Activated T-cell treated with anti-CD3 and anti-CD28 coated beads, Interleukin-2, amount 50 U/mL, for 48 hours (primary cell): ENCODE measurements around the gene NEUROD1.
"Not testable (repeated sequence)": the region's sequence is repeated elsewhere in the genome, so short reads cannot be mapped to it uniquely, and the experiment has no call there.

ENCODE experiments used
- DNase-seq, 2 experiments: peaks; one replicate each; pipeline ENCODE4 v3.0.0-alpha.2; 2020

Gene NEUROD1

DNA sequence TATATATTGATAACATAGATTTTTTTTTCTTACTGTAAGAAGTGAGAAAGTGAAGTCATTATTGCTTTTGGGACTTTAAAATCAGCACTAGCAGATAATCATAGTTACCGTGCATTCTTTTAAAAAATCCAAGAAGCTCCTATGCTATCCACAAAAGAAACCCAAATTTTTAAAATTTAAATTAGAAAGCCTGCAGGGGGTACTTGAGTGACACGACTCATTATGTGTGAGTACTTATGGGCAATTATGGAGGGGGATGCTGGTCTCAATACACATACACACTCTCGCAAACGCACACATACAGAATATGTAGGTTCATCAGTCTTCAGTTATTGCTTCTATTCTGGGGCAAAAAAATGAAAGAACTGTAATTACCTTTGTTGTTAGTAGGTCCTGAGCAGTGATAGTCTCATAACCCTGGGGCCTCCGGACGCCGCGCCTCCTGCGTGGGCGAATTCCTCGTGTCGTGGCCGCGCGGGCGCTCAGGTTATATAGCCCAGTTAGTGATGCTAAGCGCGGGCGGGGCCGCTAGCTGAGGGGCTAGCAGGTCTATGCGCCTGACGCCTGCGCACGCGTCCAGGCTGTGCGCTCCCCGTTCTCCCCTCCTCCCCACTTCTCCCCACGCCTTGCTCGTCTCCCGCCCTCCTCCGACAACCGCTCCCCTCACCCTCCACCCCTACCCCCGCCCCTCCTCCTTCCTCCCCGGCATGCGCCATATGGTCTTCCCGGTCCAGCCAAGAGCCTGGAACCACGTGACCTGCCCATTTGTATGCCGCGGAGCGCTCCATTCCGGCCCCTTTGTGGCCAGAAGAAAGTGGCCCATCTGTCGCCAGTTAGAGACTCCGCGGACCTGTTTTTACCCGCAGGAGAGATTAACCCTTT is at the start of gene NEUROD1:
Gene NEUROD1 (minus strand): TSS at position 463 of the 882 bp plus-strand sequence. CDS start 1,657 bp downstream, outside the sequence.
- DNase-seq = peak; percentile 33 to 45

DNA sequence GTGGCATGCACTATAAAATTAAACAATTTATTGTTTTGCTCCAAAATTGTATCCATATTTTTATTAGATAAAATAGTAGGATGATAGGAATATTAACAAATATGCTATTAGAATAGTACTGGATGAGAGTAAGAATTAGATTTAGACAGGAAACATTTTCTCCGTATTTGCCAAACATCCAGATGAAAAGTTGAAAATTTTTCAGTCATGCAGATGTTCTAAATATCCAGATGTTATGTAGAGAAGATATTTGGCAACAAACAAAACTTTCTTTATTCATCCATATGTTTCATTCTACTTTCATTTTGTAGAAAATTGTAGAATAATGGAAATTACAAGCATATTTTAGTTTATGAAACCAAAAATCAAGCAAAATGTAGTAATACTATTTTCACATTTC is 45.2 kb upstream of the NEUROD1 start:
- no peak for DNase-seq

GRCh38 chr2:181724662-181725061 is 44.3 kb upstream of the NEUROD1 start:
- no peak for DNase-seq

DNA sequence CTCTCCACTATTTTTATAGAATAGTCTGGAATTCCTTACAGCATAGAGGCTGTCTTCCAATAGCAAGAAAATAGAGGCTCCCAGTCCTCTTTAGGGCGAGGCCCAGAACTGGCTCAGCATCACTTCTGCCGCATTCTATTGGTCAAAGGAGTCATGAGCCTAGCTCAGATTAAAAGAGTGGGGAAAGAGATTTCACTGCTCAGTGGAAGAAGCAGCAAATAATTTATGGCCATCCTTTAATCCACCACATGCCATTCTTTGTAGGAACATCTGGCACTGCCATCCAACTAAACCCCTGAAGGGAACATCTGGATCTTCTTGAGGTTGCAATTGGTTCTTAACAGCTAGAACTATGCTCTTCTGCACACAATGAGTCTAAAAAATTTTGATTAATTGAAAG is 43.4 kb upstream of the NEUROD1 start:
- DNase-seq = no peak

- DNase-seq = peak; percentile 71 to 73
Measured at GRCh38 chr2:181715033-181715630, 34.8 kb upstream of the NEUROD1 start.

GRCh38 chr2:181711051-181711450 is 30.7 kb upstream of the NEUROD1 start:
- DNase-seq = not testable (repeated sequence)

- not testable (repeated sequence) for DNase-seq
Measured at GRCh38 chr2:181702519-181702918, 22.2 kb upstream of the NEUROD1 start.

GRCh38 chr2:181698223-181698622 is 17.9 kb upstream of the NEUROD1 start:
- DNase-seq = no peak

GRCh38 chr2:181697571-181697970 is 17.3 kb upstream of the NEUROD1 start:
- DNase-seq = no peak

DNA sequence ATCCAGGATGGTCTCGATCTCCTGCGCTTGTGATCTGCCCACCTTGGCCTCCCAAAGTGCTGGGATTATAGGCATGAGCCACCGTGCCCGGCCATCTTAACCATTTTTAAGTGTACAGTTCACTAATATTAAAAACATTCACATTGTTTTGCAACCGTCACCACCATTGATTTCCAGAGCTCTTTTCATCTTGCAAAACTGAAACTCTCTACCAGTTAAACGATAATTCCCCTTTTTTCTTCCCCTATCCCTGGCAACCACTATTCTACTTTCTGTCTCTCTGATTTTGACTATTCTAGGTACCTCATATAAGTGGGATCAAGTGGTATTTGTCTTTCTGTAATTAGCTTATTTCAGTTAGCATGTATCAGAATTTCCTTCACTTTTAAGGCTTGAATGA is 16.8 kb upstream of the NEUROD1 start:
- no peak for DNase-seq

- DNase-seq = no peak
Measured at GRCh38 chr2:181694271-181694670, 14.0 kb upstream of the NEUROD1 start.

DNA sequence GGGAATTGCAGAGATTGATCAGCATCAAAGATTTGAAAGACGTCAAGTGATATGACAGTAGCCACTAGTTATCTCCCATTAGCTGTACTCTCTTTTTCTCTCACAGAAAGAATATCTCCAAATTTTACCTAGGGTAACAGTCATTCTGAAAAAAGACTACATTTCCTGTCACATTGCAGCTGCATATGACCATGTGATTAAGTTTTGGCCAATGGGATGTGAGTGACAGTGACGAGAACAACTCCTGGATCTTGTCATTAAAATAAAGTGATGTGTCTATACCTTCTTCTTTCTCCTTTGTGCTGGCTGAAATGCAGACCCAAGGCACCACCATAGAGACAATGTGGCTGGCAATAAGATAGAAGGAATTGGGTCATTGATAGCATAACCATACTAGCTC is 10.5 kb upstream of the NEUROD1 start:
- no peak for DNase-seq

- no peak for DNase-seq
Measured at GRCh38 chr2:181686576-181687185, 6.4 kb upstream of the NEUROD1 start.

GRCh38 chr2:181685150-181685688 is 4.9 kb upstream of the NEUROD1 start:
- peak in 1 of 2 experiments; percentile 14 for DNase-seq

DNA sequence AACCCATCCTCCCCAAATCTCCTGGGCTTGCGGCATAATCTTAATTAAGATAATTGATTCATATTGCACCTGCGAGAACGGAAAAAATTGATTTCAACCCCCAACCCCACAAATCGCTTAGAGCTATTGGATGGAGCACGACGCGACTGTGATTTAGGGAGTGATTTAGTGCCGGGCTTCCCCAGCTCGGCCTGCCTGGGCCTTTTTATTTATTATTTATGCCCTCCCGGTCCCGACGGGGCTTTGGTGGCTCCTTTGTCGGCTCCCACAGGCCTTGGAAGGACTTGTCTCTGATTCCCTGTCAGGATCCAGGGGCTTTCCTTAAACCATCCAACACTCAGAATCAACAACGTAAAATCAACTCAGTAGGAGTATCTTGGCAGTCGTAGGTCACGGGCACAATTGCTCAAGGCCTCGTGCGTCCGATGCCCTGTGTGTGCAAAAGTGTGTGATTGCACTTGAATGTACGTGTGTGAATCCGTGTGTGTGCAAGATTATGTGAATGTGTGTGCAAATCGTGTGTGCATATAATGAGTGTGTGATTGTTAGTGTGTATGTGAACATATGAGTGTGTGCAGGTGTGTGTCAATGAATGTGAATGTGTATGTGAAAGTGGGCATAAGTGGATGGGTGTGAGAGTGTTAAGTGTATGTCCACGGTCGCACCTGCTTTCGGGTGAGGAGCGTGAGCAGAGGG is 4.3 kb upstream of the NEUROD1 start:
- peak in 1 of 2 experiments; percentile 19 for DNase-seq

DNA sequence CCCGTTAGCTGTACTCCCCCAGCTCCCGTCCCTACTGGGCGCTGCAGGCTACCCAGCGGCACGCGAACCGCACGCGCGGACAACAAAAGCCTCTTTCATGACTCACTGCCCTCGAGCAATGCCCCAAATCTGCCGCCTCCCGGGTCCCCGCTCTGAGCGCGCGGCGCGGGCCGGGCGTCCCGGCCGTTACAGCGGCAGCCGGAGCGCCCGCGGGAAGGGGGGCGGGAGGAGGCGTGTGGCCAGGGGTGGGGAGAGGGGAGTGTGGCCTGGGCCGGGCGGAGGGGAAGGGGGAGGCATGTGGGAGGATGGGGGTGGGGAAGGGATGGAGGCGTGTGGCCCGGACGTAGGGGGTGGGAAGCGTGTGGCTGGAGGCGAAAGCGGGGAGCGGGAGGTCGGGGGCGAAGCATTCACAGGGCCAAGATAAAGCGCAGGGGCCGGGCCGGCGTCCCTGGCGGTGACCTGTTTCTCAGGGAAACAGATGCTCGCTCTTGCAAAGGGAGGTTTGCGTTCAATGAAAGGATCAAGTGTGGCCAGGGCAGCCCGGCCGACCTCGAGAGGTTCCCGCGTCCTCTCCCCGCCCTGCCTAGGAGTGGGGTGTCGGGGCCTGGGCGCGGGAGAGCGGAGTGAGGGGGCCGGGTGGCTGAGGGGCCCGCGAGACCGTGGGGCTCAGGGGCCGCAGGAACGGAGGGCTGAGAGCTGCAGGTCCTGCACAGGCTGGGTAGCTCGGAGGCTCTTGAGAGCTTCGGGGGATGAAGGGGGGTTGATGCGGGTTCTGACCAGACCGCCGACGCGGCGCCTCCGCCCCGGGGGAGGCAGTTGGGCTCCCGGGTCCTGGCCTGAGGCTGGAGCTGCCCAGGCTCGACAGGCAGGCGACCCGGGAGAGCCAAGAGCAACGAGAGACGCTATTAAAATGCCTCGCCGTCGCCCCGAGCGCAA is 3.5 kb upstream of the NEUROD1 start:
- peak; percentile 20 to 44 for DNase-seq

DNA sequence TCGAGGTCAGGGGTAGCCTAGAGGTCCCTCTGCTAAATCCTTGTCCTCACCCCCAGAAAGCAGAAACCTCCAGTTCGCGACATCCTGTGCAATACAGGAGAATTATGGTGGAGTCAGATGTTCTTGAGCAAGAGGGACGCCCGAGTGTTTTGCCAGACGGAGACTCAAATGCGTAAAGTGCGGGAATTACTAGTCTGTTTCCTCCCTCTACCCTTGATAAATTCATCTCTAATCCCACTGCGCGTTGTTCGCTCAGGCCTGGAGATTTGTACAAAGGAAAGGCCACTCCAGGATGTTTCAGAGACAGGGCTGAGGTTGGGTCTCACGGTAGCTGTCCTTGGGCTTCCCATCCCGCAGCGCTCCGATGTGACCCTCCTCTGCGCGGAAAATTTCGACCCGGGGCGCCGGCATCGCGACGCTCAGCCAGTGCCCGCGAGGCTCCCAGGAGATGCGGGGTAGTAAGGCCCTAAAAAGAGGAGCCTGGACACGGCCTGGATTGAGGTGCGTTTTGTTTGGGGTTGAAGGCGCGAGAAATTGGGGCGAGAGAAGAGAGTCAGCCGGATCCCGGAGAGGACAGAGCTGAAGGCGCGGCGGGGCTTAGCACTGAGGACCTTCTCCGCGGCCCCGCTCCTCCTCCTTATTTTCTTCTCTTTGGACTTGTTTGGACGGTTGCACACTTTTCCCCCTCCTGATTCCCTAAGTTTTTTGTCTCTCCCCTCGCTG is 2.6 kb upstream of the NEUROD1 start:
- DNase-seq = peak in 1 of 2 experiments; percentile 45

- DNase-seq = peak; percentile 30 to 35
Measured at GRCh38 chr2:181682026-181682789, 1.9 kb upstream of the NEUROD1 start.

DNA sequence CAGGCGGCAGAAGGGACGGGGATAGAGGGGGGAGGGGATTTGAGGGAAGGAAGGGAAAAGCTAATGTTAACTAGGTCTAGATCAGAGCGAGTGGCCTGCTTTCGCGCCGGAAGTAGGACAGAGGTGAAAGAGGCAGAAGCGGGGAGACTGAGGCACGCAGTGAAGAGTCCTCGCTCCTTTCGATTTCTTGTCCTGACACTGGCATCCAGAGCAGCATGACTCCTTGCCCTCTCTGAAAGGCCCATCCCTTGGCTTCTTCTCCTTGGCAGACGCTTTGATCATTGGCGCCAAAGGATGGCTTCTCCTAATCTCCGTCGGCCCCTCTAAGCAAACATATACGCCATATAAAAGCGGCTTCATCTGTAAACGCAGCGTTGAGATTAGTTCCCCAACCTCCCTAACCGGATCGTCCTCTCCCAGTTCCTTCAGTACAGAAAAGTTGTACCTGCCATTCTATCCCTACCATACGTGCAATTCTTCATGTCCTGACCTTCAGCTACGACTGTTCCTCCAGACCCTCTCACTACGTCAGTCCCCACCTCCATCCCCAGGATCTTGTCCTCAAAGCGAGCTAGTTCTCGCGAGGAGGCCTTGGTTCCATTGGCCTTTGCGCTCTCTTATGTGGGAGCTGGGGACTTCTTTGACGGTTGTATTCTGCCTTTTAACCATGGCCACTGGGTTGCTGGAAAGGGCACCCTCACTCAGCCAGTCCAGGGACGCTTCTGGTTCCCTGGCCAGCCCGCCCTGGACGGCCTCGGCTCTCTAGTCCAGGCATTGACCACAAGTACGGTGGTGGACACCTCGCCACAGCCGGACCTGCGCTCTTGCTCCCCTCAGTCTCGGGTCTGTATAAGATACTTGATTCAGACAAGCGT is 857 bp upstream of the NEUROD1 start:
- peak; percentile 32 to 36 for DNase-seq
